Measurements from ENCODE around the gene SMG1. TPM values are rescaled to one million over a fixed set of nuclear protein-coding genes. Genes with fewer than 3 reads are reported as not detected.
A peak's percentile ranks its signal among the peaks of the same experiment; 100 is the strongest.

SMG1 gene
- total RNA-seq, 1 experiment from 2014 or later = 96.4 TPM

- H3K9me3 ChIP-seq (ENCODE audit: control insufficient read depth, low read depth, low read length) = no peaks in the 10 kb centered on the region
- H2BK20ac ChIP-seq (ENCODE audit: low read depth, low read length, poor library complexity, severe bottlenecking) = no peak overlapping the region
- H3K4me1 Mint-ChIP-seq = peaks cover 8 to 11% of the 10 kb centered on the region in 2 experiments
- H2BK5ac ChIP-seq (ENCODE audit: insufficient read length, low read length) = no peak overlapping the region
- no peaks in the 10 kb centered on the region for H3K4me1 ChIP-seq (ENCODE audit: insufficient read depth, low read length)
- no peak overlapping the region for H3K18ac ChIP-seq (ENCODE audit: insufficient read length, low read depth, low read length)
- H3K27ac Mint-ChIP-seq = peak overlapping the region in 1 of 3 experiments; percentile 88; a peak in 1 of 7 replicates
- H3K9ac ChIP-seq (ENCODE audit: extremely low read depth, insufficient read length, low read length) = no peak overlapping the region
- no peak overlapping the region for H3K56ac ChIP-seq (ENCODE audit: insufficient read length, low read depth, low read length)
- no peak overlapping the region for H3K27ac ChIP-seq (ENCODE audit: insufficient read length, low read depth, low read length)
- no peak overlapping the region for H3T11ph ChIP-seq (ENCODE audit: low read length)
- no CpG with 5 or more reads among the region's 4 CpGs for WGBS (ENCODE audit: extremely low coverage, insufficient read length, low lambda C conversion rate)
- H3K79me2 ChIP-seq (ENCODE audit: insufficient read depth, low read length) = no peaks in the 10 kb centered on the region
- no peaks in the 10 kb centered on the region for H3K9me3 Mint-ChIP-seq
- no peak overlapping the region for H3K4ac ChIP-seq (ENCODE audit: low read depth, low read length)
- H3K79me1 ChIP-seq (ENCODE audit: insufficient read depth, low read depth, low read length, poor library complexity, severe bottlenecking) = no peaks in the 10 kb centered on the region
- no peaks in the 10 kb centered on the region for H4K20me1 ChIP-seq (ENCODE audit: control insufficient read depth, insufficient read depth, insufficient read length)
- TF ChIP-seq CTCF (conservative IDR thresholded peaks at IDR 0.05) = no peak
- no peak overlapping the region for H2AFZ ChIP-seq (ENCODE audit: low read length)
- no peaks in the 10 kb centered on the region for H3K36me3 Mint-ChIP-seq (ENCODE audit: insufficient read depth in 1 of 3, low read depth in 3 of 3)
- H3K4me3 Mint-ChIP-seq = no peak overlapping the region
- no peaks in the 10 kb centered on the region for H3K23me2 ChIP-seq (ENCODE audit: insufficient read length, low read depth, low read length, poor library complexity, severe bottlenecking)
- no peak overlapping the region for H3K23ac ChIP-seq (ENCODE audit: insufficient read length, low read depth, low read length)
- H2BK15ac ChIP-seq (ENCODE audit: low read depth, low read length) = no peak overlapping the region
- H3K4me2 ChIP-seq (ENCODE audit: insufficient read depth, insufficient read length, low read length) = no peak overlapping the region
- no peak for DNase-seq
- H3K27me3 Mint-ChIP-seq (ENCODE audit: low read depth) = peaks cover 2% of the 10 kb centered on the region
- H2AK5ac ChIP-seq (ENCODE audit: insufficient read length, low read length) = no peak overlapping the region
- no peak overlapping the region for H4K8ac ChIP-seq (replicated peaks; ENCODE audit: insufficient read length, low read depth, low read length)
- no peaks in the 10 kb centered on the region for H3K27me3 ChIP-seq (ENCODE audit: insufficient read depth, low read length)
- H4K5ac ChIP-seq (ENCODE audit: insufficient read length, low read depth, low read length) = no peak overlapping the region
- H4K91ac ChIP-seq (ENCODE audit: insufficient read length, low read depth, low read length) = no peak overlapping the region
- no peak overlapping the region for H2BK12ac ChIP-seq (ENCODE audit: insufficient read length, low read depth, low read length)
- H3K14ac ChIP-seq (ENCODE audit: insufficient read depth, low read length) = no peak overlapping the region
- H2BK120ac ChIP-seq (ENCODE audit: low read depth, low read length, poor library complexity, severe bottlenecking) = no peak overlapping the region
Measured at GRCh38 chr16:18969855-18970240, 43.6 kb upstream of the SMG1 start.
